GM23338 (cell line): ENCODE results near the gene ERLEC1. TPM values are rescaled to one million over a fixed set of nuclear protein-coding genes. Genes with fewer than 3 reads are reported as not detected.
A peak's percentile ranks its signal among the peaks of the same experiment; 100 is the strongest.
"Not testable (repeated sequence)": the region's sequence is repeated elsewhere in the genome, so short reads cannot be mapped to it uniquely, and the experiment has no call there.

Experiments
- ATAC-seq: fragments of 200-7000 bp; cut with Tn5 transposase; 3 replicates; pipeline ENCODE4 v1.9.1; 2020
- DNase-seq: peaks from one replicate; pipeline ENCODE4 v3.0.0-alpha.2; 2015; ENCODE audit warnings: low spot score
- H2AFZ ChIP-seq: fragments of 200-600 bp; sonication (generic); 2 replicates; pipeline ENCODE4 v1.8.0; 2016; ENCODE audit warnings: antibody characterized with exemption, mild to moderate bottlenecking, moderate library complexity
- H3F3A ChIP-seq: fragments of 200-600 bp; sonication (generic); replicated peaks from 2 replicates; pipeline ENCODE4 v1.8.0; 2017; ENCODE audit warnings: antibody characterized with exemption, mixed run types, low read depth
- H3K27ac ChIP-seq: fragments of 200-600 bp; sonication (generic); 2 replicates; pipeline ENCODE4 v1.6.1; 2016; ENCODE audit warnings: low read depth
- H3K27me3 ChIP-seq: fragments of 200-600 bp; sonication (generic); 2 replicates; pipeline ENCODE4 v1.8.0; 2016; ENCODE audit warnings: mild to moderate bottlenecking, mixed run types, moderate library complexity; ENCODE audit not compliant: insufficient read depth
- H3K36me3 ChIP-seq: fragments of 200-600 bp; sonication (generic); 2 replicates; pipeline ENCODE4 v1.8.0; 2016; ENCODE audit warnings: mild to moderate bottlenecking; ENCODE audit not compliant: insufficient read depth
- H3K4me1 ChIP-seq: fragments of 200-600 bp; sonication (generic); 2 replicates; pipeline ENCODE4 v1.8.0; 2016; ENCODE audit warnings: mild to moderate bottlenecking, moderate library complexity; ENCODE audit not compliant: insufficient read depth
- H3K4me2 ChIP-seq: fragments of 200-600 bp; sonication (generic); 2 replicates; pipeline ENCODE4 v1.7.1; 2017; ENCODE audit warnings: mixed run types
- H3K4me3 ChIP-seq: fragments of 200-600 bp; sonication (generic); 2 replicates; pipeline ENCODE4 v1.6.1; 2016; ENCODE audit warnings: mixed run types
- H3K79me2 ChIP-seq: fragments of 200-600 bp; sonication (generic); replicated peaks from 2 replicates; pipeline ENCODE4 v1.8.0; 2017; ENCODE audit warnings: mild to moderate bottlenecking; ENCODE audit not compliant: insufficient read depth
- H3K9me2 ChIP-seq: fragments of 200-600 bp; sonication (generic); 2 replicates; pipeline ENCODE4 v1.8.0; 2017; ENCODE audit not compliant: insufficient read depth
- H4K20me1 ChIP-seq: fragments of 200-600 bp; sonication (generic); replicated peaks from 2 replicates; pipeline ENCODE4 v1.8.0; 2017; ENCODE audit warnings: mild to moderate bottlenecking; ENCODE audit not compliant: insufficient read depth
- H3K27ac Mint-ChIP-seq: 2 replicates; pipeline ENCODE4 v1.8.0; 2020; ENCODE audit warnings: inconsistent platforms, mild to moderate bottlenecking, moderate library complexity, mixed read lengths
- H3K27me3 Mint-ChIP-seq: 3 replicates; pipeline ENCODE4 v1.8.0; 2022; ENCODE audit warnings: low read depth, mild to moderate bottlenecking, moderate library complexity, mixed read lengths, inconsistent platforms; ENCODE audit not compliant: insufficient read depth, poor library complexity
- H3K36me3 Mint-ChIP-seq: 3 replicates; pipeline ENCODE4 v1.8.0; 2021; ENCODE audit warnings: low read depth, mild to moderate bottlenecking, inconsistent platforms, moderate library complexity, mixed read lengths
- H3K4me1 Mint-ChIP-seq: 3 replicates; pipeline ENCODE4 v1.8.0; 2020; ENCODE audit warnings: mild to moderate bottlenecking, inconsistent platforms, mixed read lengths
- H3K4me3 Mint-ChIP-seq: 3 replicates; pipeline ENCODE4 v1.8.0; 2021; ENCODE audit warnings: moderate library complexity, mild to moderate bottlenecking, inconsistent platforms, mixed read lengths
- H3K9me3 Mint-ChIP-seq: 3 replicates; pipeline ENCODE4 v1.8.0; 2020; ENCODE audit warnings: moderate library complexity, mild to moderate bottlenecking, inconsistent platforms, mixed read lengths
- CREB1 ChIP-seq: fragments of 250-450 bp; sonication (Bioruptor Pico); IDR thresholded peaks from 2 replicates; pipeline ENCODE4 v1.5.0; 2020; ENCODE audit warnings: low read depth, mild to moderate bottlenecking, moderate library complexity
- ETS1 ChIP-seq: IDR thresholded peaks from 2 replicates; pipeline ENCODE4 v1.6.1; 2016; ENCODE audit warnings: antibody characterized with exemption
- EZH2 ChIP-seq: fragments of 200-600 bp; sonication (generic); IDR thresholded peaks from one replicate; pipeline ENCODE4 v1.8.0; 2017; ENCODE audit warnings: antibody characterized with exemption, mild to moderate bottlenecking, low read depth; ENCODE audit not compliant: unreplicated experiment
- JUNB ChIP-seq: IDR thresholded peaks from one replicate; pipeline ENCODE4 v1.6.1; 2016; ENCODE audit warnings: antibody characterized with exemption; ENCODE audit not compliant: unreplicated experiment
- NANOG ChIP-seq: IDR thresholded peaks from 2 replicates; pipeline ENCODE4 v1.6.1; 2016; ENCODE audit warnings: antibody characterized with exemption, borderline replicate concordance
- REST ChIP-seq: IDR thresholded peaks from one replicate; pipeline ENCODE4 v1.6.1; 2018; ENCODE audit warnings: antibody characterized with exemption; ENCODE audit not compliant: unreplicated experiment
- ZNF331 ChIP-seq: fragments of 250-450 bp; sonication (Bioruptor Pico); IDR thresholded peaks from 2 replicates; pipeline ENCODE4 v1.5.0; 2020; ENCODE audit warnings: low read depth, mild to moderate bottlenecking, moderate library complexity
- ZNF462 ChIP-seq: fragments of 250-450 bp; sonication (Bioruptor Pico); IDR thresholded peaks from 2 replicates; pipeline ENCODE4 v1.5.0; 2020; ENCODE audit warnings: mild to moderate bottlenecking, moderate library complexity
- polyA plus RNA-seq: library from polyadenylated mRNA; unstranded; fragments of >200 nt; fragmentation: Nextera tagmentation; extraction: Ambion mirVana; gene quantifications from 2 replicates; pipeline ENCODE4 v1.2.1, GENCODE V29; 2016
- total RNA-seq: library from RNA; depleted of rRNA; stranded (reverse); fragments of >200 nt; shearing (Covaris generic); gene quantifications from 2 replicates; pipeline ENCODE4 v1.2.3, GENCODE V29; 2014

The ERLEC1 gene
- total and polyA plus RNA-seq, 2 experiments from 2014 or later, result 35.0 to 41.2 TPM

DNA sequence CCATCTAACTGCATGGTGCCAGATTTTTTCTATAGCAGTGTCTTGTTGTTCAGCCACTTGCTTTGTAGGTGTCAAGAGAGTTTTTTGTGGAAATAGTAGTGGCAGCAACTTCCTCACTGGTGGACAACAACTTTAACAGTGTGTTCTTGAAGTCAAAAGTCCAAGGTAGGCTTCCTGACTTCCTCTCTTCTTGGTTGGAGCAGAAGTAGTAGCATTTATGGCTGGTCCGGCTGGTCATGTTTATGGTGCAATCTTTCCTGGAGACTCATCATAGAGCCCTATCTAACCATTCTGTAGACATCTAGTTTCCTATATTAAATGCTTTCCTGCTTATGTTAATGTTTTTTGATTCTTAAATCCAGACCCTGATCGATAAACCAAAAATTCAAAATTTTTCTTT, 61.2 kb downstream of the ERLEC1 start (continued):
- TF ChIP-seq ZNF462 (CRISPR knock-in tag) (no peak), CREB1 (no peak), JUNB (no peak)

DNA sequence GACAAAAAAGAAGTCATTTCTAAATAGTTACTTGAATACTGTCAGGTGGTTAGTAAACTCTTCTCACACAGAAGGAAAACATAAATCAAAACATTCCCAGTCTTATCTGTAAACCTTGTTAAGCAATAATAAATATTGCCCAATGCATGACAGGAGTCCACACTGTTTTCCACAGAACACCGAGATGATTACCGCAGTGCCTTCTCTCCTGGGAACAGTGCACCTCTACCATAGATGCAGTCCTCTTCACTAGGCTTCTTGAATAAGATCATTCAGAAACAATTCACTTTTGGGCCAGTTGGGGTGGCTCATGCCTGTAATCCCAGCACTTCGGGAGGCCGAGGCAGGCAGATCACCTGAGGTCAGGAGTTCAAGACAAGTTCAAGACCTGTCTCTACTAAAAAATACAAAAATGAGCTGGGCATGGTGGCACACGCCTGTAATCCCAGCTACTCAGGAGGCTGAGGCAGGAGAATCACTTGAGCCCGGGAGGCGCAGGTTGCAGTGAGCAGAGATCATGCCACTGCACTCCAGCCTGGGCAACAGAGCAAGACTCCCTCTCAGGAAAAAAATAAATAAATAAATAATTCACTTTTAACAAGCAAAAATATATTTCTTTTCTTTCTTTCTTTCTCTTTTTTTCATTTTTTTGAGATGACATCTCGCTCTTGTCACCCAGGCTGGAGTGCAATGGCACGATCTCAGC, 64.4 kb downstream of the ERLEC1 start:
- H4K20me1 ChIP-seq, H3K9me2 ChIP-seq, H3K4me1 Mint-ChIP-seq, H3K27me3 ChIP-seq, H3K36me3 ChIP-seq, ATAC-seq, H3K4me3 Mint-ChIP-seq, H3K4me3 ChIP-seq, DNase-seq, H3F3A ChIP-seq, H3K79me2 ChIP-seq, H3K4me1 ChIP-seq, H3K4me2 ChIP-seq, H3K27me3 Mint-ChIP-seq, H2AFZ ChIP-seq, H3K9me3 Mint-ChIP-seq: not testable (repeated sequence)
- H3K36me3 Mint-ChIP-seq, result peaks cover 11% of the 10 kb centered on the region; the same call in 1 of the 3 replicates
- peak overlapping the region; percentile 23; the same call in 1 of the 2 replicates for H3K27ac Mint-ChIP-seq
- H3K27ac ChIP-seq, result peak overlapping the region; percentile 39; the same call in 1 of the 2 replicates

DNA sequence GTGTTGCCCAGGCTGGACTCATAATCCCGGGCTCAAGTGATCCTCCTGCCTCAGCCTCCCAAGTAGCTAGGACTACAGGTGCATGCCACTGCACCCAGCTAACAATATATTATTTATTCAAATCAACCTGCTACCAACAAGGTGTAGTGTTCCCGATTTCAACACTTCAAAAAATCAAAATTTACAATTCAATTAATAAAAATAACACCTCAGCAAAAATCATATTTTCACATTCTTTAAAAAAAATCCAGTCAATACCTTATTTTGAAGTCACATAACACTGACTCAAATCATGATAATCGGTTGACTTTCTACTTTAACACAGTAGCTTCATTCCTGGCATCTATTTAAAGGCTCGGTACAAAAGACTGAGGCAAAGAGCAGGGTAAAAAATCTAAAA, 65.7 kb downstream of the ERLEC1 start:
- H3F3A ChIP-seq, result no peaks in the 10 kb centered on the region
- DNase-seq (no peak), ATAC-seq (no peak)
- no peak overlapping the region for H3K4me3 ChIP-seq
- H3K4me1 Mint-ChIP-seq, result no peaks in the 10 kb centered on the region
- H3K4me3 Mint-ChIP-seq, result no peak overlapping the region
- no peaks in the 10 kb centered on the region for H3K9me3 Mint-ChIP-seq
- H3K4me2 ChIP-seq, result no peak overlapping the region
- no peak overlapping the region for H3K27ac Mint-ChIP-seq
- no peaks in the 10 kb centered on the region for H4K20me1 ChIP-seq
- no peaks in the 10 kb centered on the region for H3K36me3 ChIP-seq
- no peaks in the 10 kb centered on the region for H3K9me2 ChIP-seq
- peaks cover 3% of the 10 kb centered on the region; the same call in 1 of the 2 replicates for H3K4me1 ChIP-seq
- TF ChIP-seq NANOG (no peak), ZNF331 (CRISPR knock-in tag) (no peak), EZH2 (no peak), REST (no peak), ETS1 (no peak)
- H2AFZ ChIP-seq, result no peak overlapping the region
- H3K27me3 ChIP-seq, result no peaks in the 10 kb centered on the region
- H3K79me2 ChIP-seq, result no peaks in the 10 kb centered on the region
- no peaks in the 10 kb centered on the region for H3K27me3 Mint-ChIP-seq
- H3K36me3 Mint-ChIP-seq, result peaks cover 11% of the 10 kb centered on the region; the same call in 1 of the 3 replicates
- no peak overlapping the region for H3K27ac ChIP-seq
